Measurements from ENCODE around the gene P3H4.

The P3H4 gene

GRCh38 chr17:41772586-41773189, 39.1 kb downstream of the P3H4 start:
- DNase-seq (ENCODE audit: low read depth in 2 of 3, low spot score in 1 of 3), result no peak

GRCh38 chr17:41772218-41772585, 39.5 kb downstream of the P3H4 start:
- DNase-seq (ENCODE audit: low read depth in 2 of 3, low spot score in 1 of 3), result no peak

GRCh38 chr17:41771389-41772206, 40.2 kb downstream of the P3H4 start:
- DNase-seq (ENCODE audit: low read depth in 2 of 3, low spot score in 1 of 3), result no peak

- no peak for DNase-seq (ENCODE audit: low read depth in 2 of 3, low spot score in 1 of 3)
Measured at GRCh38 chr17:41769985-41770384, 41.8 kb downstream of the P3H4 start.

- no peak for DNase-seq (ENCODE audit: low read depth in 2 of 3, low spot score in 1 of 3)
Measured at GRCh38 chr17:41769346-41769862, 42.3 kb downstream of the P3H4 start.

- DNase-seq (ENCODE audit: low read depth in 2 of 3, low spot score in 1 of 3), result no peak
Measured at GRCh38 chr17:41768682-41769288, 43.0 kb downstream of the P3H4 start.

- no peak for DNase-seq (ENCODE audit: low read depth in 2 of 3, low spot score in 1 of 3)
Measured at GRCh38 chr17:41767324-41768042, 44.3 kb downstream of the P3H4 start.

GRCh38 chr17:41766135-41766534, 45.6 kb downstream of the P3H4 start:
- no peak for DNase-seq (ENCODE audit: low read depth in 2 of 3, low spot score in 1 of 3)

- DNase-seq (ENCODE audit: low read depth in 2 of 3, low spot score in 1 of 3), result no peak
Measured at GRCh38 chr17:41763327-41763726, 48.4 kb downstream of the P3H4 start.

GRCh38 chr17:41762841-41763240, 48.9 kb downstream of the P3H4 start:
- DNase-seq (ENCODE audit: low read depth in 2 of 3, low spot score in 1 of 3), result no peak

- no peak for DNase-seq (ENCODE audit: low read depth in 2 of 3, low spot score in 1 of 3)
Measured at GRCh38 chr17:41762391-41762790, 49.4 kb downstream of the P3H4 start.

GRCh38 chr17:41760878-41761277, 50.9 kb downstream of the P3H4 start:
- DNase-seq (ENCODE audit: low read depth in 2 of 3, low spot score in 1 of 3), result no peak

- no peak for DNase-seq (ENCODE audit: low read depth in 2 of 3, low spot score in 1 of 3)
Measured at GRCh38 chr17:41758601-41759000, 53.1 kb downstream of the P3H4 start.

GRCh38 chr17:41754066-41754465, 57.7 kb downstream of the P3H4 start:
- DNase-seq (ENCODE audit: low read depth in 2 of 3, low spot score in 1 of 3), result no peak
